OCI-LY7 (cell line): ENCODE measurements around the gene BMPR1B.

Source experiments
- CTCF ChIP-seq: fragments of 200-600 bp; sonication (generic); conservative IDR thresholded peaks from 2 replicates; pipeline ENCODE4 v1.5.1; 2014; ENCODE audit warnings: mild to moderate bottlenecking, antibody characterized with exemption, low read length, moderate library complexity, mixed read lengths
- EZH2phosphoT487 ChIP-seq: fragments of 200-600 bp; sonication (generic); IDR thresholded peaks from 2 replicates; pipeline ENCODE4 v1.6.1; 2018; ENCODE audit warnings: low read depth, borderline replicate concordance, mild to moderate bottlenecking, mixed run types, antibody characterized with exemption, low read length, moderate library complexity, mixed read lengths

GRCh38 chr4:94934864-94935263, 177.1 kb downstream of the BMPR1B start:
- TF ChIP-seq CTCF = no peak
- no peak for TF ChIP-seq EZH2phosphoT487
